ENCODE data around the gene ZNF48.

The ZNF48 gene

DNA sequence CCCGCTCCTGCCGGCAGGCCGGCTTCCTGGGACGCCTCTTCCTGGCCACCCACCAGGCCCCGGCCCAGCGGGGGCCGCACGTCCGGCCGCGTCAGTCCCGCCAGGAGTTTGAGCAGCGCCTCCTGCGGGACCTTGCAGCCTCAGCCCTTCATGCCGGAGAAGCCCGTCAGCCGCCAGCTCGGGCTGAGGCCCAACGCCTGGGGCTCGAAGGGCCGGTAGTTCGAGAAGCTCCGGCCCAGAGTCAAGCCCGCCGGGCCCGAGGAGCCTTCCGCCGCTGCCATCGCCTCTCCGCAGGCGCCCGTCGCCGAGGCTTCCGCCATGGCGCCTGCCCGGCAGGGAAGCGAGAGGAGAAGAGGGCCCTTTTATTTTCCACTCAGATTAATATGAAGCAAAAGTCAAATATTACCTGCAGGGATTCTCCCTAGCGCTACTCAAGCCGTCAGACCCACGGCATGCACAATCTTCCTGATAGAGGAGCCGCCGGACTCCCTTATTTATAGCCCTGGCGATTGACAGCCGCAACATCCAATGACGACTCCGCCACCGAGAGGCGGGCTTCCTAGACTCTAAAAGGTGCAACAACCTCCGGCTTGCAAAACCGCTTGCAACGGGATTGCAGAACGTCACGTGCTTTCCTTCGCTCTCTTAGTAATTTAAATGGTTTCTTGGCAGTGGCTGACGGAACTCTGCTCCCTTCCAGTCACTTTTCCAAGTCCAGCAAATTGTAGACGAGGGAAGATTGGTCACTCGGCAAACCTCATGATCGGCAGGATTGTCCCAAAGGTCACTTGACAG lies 50.4 kb downstream of the ZNF48 start, which contains the start of gene SEPHS2:
Gene SEPHS2, minus strand, starts transcription at position 467 of the 795 bp plus-strand sequence. Its CDS starts 147 bp downstream, at position 320.
- Mint-ChIP-seq H3K27ac (peak within 1 kb of the TSS; percentile 98), H3K27me3 (no peaks in the 10 kb centered on the region), H3K9me3 (ENCODE audit: low read depth) (no peaks in the 10 kb centered on the region), H3K4me1 (ENCODE audit: low read depth) (peaks cover 41% of the 10 kb centered on the region), H3K36me3 (peaks cover 13% of the 10 kb centered on the region), H3K4me3 (peak within 1 kb of the TSS; percentile 93)

DNA sequence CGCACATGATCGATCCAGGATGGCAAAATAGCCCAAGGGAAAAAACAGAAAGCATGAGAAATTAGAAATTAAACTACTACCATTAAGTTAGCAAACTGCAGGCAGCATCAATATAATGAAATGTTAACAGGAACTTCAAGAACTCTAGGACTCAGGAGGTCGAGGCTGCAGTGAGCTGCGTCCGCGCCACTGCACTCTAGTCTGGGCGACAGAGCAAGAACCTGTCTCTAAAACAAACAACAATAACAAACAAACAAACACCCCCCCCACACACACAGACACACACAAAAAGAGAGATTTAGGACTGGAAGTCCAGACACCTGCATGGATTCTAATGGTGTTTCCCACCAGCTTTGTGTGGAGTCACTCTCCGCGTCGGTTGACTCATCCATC lies 51.0 kb downstream of the ZNF48 start:
- Mint-ChIP-seq H3K4me3 (peak overlapping the region; percentile 93), H3K4me1 (ENCODE audit: low read depth) (peaks cover 46% of the 10 kb centered on the region), H3K9me3 (ENCODE audit: low read depth) (no peaks in the 10 kb centered on the region), H3K36me3 (peaks cover 13% of the 10 kb centered on the region), H3K27me3 (no peaks in the 10 kb centered on the region), H3K27ac (peak overlapping the region; percentile 98)

DNA sequence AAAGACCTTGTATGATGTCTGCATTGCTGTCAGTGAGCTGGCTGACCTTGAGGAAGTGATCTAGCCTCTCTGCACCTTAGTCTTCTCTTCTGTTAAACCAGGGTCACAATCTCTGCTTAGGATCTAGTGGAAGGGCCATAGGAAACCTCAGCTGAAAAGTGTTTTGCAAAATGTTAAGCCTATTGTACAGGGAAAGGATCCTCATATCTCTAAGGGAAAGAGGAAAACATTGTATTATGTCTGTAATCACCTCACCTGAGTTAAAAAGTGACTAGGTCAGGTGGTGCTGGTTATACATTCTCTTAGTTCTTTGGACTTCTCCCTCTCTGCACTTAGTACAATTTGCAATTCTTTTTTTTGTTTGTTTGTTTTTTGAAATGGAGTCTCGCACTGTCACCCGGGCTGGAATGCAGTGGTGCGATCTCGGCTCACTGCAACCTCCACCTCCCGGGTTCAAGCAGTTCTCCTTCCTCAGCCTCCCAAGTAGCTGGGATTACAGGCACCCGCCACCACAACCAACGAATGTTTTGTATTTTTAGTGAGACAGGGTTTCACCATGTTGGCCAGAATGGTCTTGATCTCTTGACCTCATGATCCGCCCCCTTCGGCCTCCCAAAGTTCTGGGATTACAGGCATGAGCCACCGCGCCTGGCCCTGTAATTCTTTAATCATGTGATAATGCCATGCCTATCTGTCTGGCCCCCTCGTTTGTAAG lies 52.4 kb downstream of the ZNF48 start:
- peak overlapping the region; percentile 54 for H3K4me3 Mint-ChIP-seq
- peaks cover 48% of the 10 kb centered on the region for H3K4me1 Mint-ChIP-seq (ENCODE audit: low read depth)
- no peak overlapping the region for H3K27ac Mint-ChIP-seq
- H3K9me3 Mint-ChIP-seq (ENCODE audit: low read depth), result no peaks in the 10 kb centered on the region
- no peaks in the 10 kb centered on the region for H3K27me3 Mint-ChIP-seq
- peaks cover 13% of the 10 kb centered on the region for H3K36me3 Mint-ChIP-seq

DNA sequence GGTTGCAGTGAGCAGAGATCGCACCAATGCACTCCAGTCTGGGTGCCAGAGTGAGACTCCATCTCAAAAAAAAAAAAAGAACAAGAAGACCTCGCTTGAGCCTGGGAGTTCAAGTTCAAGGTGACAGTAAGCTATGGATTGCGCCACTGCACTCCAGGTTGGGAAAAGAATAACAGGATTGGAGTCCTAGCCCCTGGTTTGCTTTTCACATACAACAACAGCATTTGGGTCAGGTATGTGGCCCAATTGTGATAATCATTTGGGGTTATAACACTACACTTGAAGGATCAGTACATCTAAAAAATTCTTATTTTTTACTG lies 53.9 kb downstream of the ZNF48 start:
- no peak overlapping the region for H3K27ac Mint-ChIP-seq
- H3K9me3 Mint-ChIP-seq (ENCODE audit: low read depth), result no peaks in the 10 kb centered on the region
- no peak overlapping the region for H3K4me3 Mint-ChIP-seq
- H3K27me3 Mint-ChIP-seq, result no peaks in the 10 kb centered on the region
- peaks cover 38% of the 10 kb centered on the region for H3K4me1 Mint-ChIP-seq (ENCODE audit: low read depth)
- peaks cover 3% of the 10 kb centered on the region for H3K36me3 Mint-ChIP-seq
